K562 (cell line): ENCODE data around the gene SAMD11. TPM values are rescaled to one million over a fixed set of nuclear protein-coding genes. Genes with fewer than 3 reads are reported as not detected.

Experiments
- ATAC-seq: fragments of 200-7000 bp; cut with Tn5 transposase; 3 replicates; pipeline ENCODE4 v1.9.1; 2020; ENCODE audit warnings: moderate library complexity
- BruUV-seq: library from RNA; stranded (reverse); fragments of 400-500 nt; replicated peaks from 2 replicates; lab custom pipeline; 2021; lab: Mats Ljungman, UMichigan
- CTCF ChIA-PET: fragments of 300-600 bp; formaldehyde crosslinking; extraction: SDS; loops from one replicate; lab custom pipeline; 2021; ENCODE audit warnings: low intra/inter-chr PET ratio; lab: Yijun Ruan, JAX
- POLR2A ChIA-PET: fragments of 300-600, 350-650 bp; sonication (Branson Sonifier 250); formaldehyde crosslinking; extraction: SDS; loops from one replicate; lab custom pipeline; 2021; ENCODE audit warnings: antibody characterized with exemption, inconsistent platforms; lab: Yijun Ruan, JAX
- DNase-seq, 4 experiments: peaks; one replicate each; pipeline versions ENCODE4 v3.0.0 to v3.0.0-alpha.2; 2011 to 2018; ENCODE audit warnings: low spot score in 3 of 4, mixed read lengths in 3 of 4; ENCODE audit errors: extremely low read depth in 1 of 4
- FAIRE-seq: peaks from 2 replicates; lab custom pipeline; 2011; peaks lifted over from hg19 to GRCh38; lab: Jason Lieb, UNC
- H2AFZ ChIP-seq: 2 replicates; pipeline ENCODE4 v1.6.0; 2011; ENCODE audit warnings: low read depth, low read length, control low read depth, inconsistent platforms
- H3K27ac ChIP-seq: fragments of 200-600 bp; 3 replicates; pipeline ENCODE4 v1.8.0; 2011; ENCODE audit warnings: low read depth, mild to moderate bottlenecking, control low read depth, inconsistent platforms, low read length, moderate library complexity, mixed read lengths; ENCODE audit errors: extremely low read depth
- H3K27me3 ChIP-seq, 2 experiments: fragments of 300-600 bp in 1 of 2; 2 replicates in 1 of 2; 3 replicates in 1 of 2; pipeline versions ENCODE4 v1.6.0 to v1.8.0; 2011; ENCODE audit warnings: inconsistent platforms in 2 of 2, low read length in 2 of 2, mild to moderate bottlenecking in 1 of 2, mixed read lengths in 1 of 2, moderate library complexity in 1 of 2; ENCODE audit not compliant: control insufficient read depth in 2 of 2, insufficient read depth in 2 of 2
- H3K36me3 ChIP-seq: fragments of 300-600 bp; 3 replicates; pipeline ENCODE4 v1.8.0; 2011; ENCODE audit warnings: mild to moderate bottlenecking, low read length, inconsistent platforms; ENCODE audit not compliant: control insufficient read depth, insufficient read depth
- H3K4me1 ChIP-seq, 2 experiments: fragments of 200-600 bp in 1 of 2; replicated peaks in 1 of 2; 2 replicates in 1 of 2; 3 replicates in 1 of 2; pipeline versions ENCODE4 v1.5.1 to v1.8.0; 2011; ENCODE audit warnings: inconsistent platforms in 2 of 2, low read length in 2 of 2, mild to moderate bottlenecking in 1 of 2, mixed read lengths in 1 of 2, moderate library complexity in 1 of 2; ENCODE audit not compliant: control insufficient read depth in 2 of 2, insufficient read depth in 2 of 2
- H3K4me2 ChIP-seq: 2 replicates; pipeline ENCODE4 v1.6.1; 2011; ENCODE audit warnings: low read length, control low read depth, inconsistent platforms, mixed read lengths; ENCODE audit not compliant: insufficient read depth
- H3K4me3 ChIP-seq: fragments of 200-600 bp; sonication (generic), shearing (Covaris generic); 2 replicates; pipeline ENCODE4 v1.5.1; 2016; ENCODE audit warnings: control low read depth, inconsistent platforms
- H3K79me2 ChIP-seq: fragments of 200-600 bp; 3 replicates; pipeline ENCODE4 v1.8.0; 2011; ENCODE audit warnings: low read length, inconsistent platforms; ENCODE audit not compliant: control insufficient read depth, insufficient read depth
- H3K9ac ChIP-seq, 2 experiments: 2 replicates each; pipeline versions ENCODE4 v1.6.0 to v1.6.1; 2011; ENCODE audit warnings: low read depth in 2 of 2, low read length in 2 of 2, control low read depth in 1 of 2, inconsistent platforms in 1 of 2, mild to moderate bottlenecking in 1 of 2, mixed read lengths in 1 of 2; ENCODE audit not compliant: insufficient read depth in 1 of 2
- H3K9me1 ChIP-seq: one replicate; pipeline ENCODE4 v1.6.0; 2011; ENCODE audit warnings: inconsistent platforms, mild to moderate bottlenecking, low read length, moderate library complexity; ENCODE audit not compliant: control insufficient read depth, insufficient read depth
- H3K9me3 ChIP-seq: replicated peaks from 2 replicates; pipeline ENCODE4 v1.5.1; 2011; ENCODE audit warnings: low read depth, low read length, inconsistent platforms; ENCODE audit not compliant: control insufficient read depth, insufficient read depth
- H4K20me1 ChIP-seq: replicated peaks from 2 replicates; pipeline ENCODE4 v1.6.1; 2011; ENCODE audit warnings: low read length, inconsistent platforms, mixed read lengths; ENCODE audit not compliant: control insufficient read depth, insufficient read depth
- ARID4B ChIP-seq: sonication (generic); formaldehyde crosslinking; IDR thresholded peaks from 2 replicates; pipeline ENCODE4 v1.8.0; 2022; ENCODE audit warnings: mild to moderate bottlenecking, missing genetic modification reagents
- BCL6 ChIP-seq: fragments of 250-450 bp; sonication (Bioruptor Pico); IDR thresholded peaks from 2 replicates; pipeline ENCODE4 v1.4.0; 2020
- CBX1 ChIP-seq: sonication (generic); IDR thresholded peaks from 2 replicates; pipeline ENCODE4 v1.6.1; 2016; ENCODE audit warnings: antibody characterized with exemption, low read depth, mild to moderate bottlenecking
- CHD1 ChIP-seq: fragments of 200-600 bp; sonication (generic); IDR thresholded peaks from one replicate; pipeline ENCODE4 v1.6.1; 2012; ENCODE audit warnings: mild to moderate bottlenecking, moderate library complexity, low read length, inconsistent platforms
- DACH1 ChIP-seq: fragments of 450-650 bp; IDR thresholded peaks from 2 replicates; pipeline ENCODE4 v1.6.1; 2018; ENCODE audit not compliant: partially characterized antibody
- E2F1 ChIP-seq: sonication (generic); formaldehyde crosslinking; IDR thresholded peaks from 2 replicates; pipeline ENCODE4 v1.8.1; 2023; ENCODE audit warnings: mild to moderate bottlenecking, missing genetic modification reagents, moderate library complexity
- ETV1 ChIP-seq: fragments of 450-650 bp; conservative IDR thresholded peaks from 2 replicates; pipeline ENCODE4 v1.6.1; 2016; ENCODE audit warnings: missing genetic modification characterization, control low read depth, low read depth, missing compliant biosample characterization
- FOXA1 ChIP-seq: fragments of 450-650 bp; IDR thresholded peaks from 2 replicates; pipeline ENCODE4 v1.6.1; 2016; ENCODE audit warnings: mild to moderate bottlenecking, borderline replicate concordance
- HIVEP1 ChIP-seq: fragments of 250-450 bp; sonication (Bioruptor Pico); IDR thresholded peaks from 2 replicates; pipeline ENCODE4 v1.4.0; 2020; ENCODE audit warnings: mild to moderate bottlenecking
- KDM5B ChIP-seq: fragments of 200-600 bp; sonication (generic); IDR thresholded peaks from 2 replicates; pipeline ENCODE4 v1.6.1; 2012; ENCODE audit warnings: low read depth, mild to moderate bottlenecking, moderate library complexity, low read length, control low read depth, inconsistent platforms; ENCODE audit not compliant: insufficient replicate concordance
- PURB ChIP-seq: sonication (generic); formaldehyde crosslinking; IDR thresholded peaks from 2 replicates; pipeline ENCODE4 v1.9.0; 2021; ENCODE audit warnings: low read depth, mild to moderate bottlenecking, missing genetic modification reagents
- SAFB2 ChIP-seq: fragments of 200-400 bp; formaldehyde crosslinking; IDR thresholded peaks from 2 replicates; pipeline ENCODE4 v1.6.1; 2018; ENCODE audit warnings: borderline replicate concordance, low read length, low read depth, moderate library complexity; ENCODE audit not compliant: severe bottlenecking
- ZFP91 ChIP-seq: sonication (generic); formaldehyde crosslinking; IDR thresholded peaks from 2 replicates; pipeline ENCODE4 v1.8.0; 2022; ENCODE audit warnings: mild to moderate bottlenecking, missing genetic modification reagents
- ZNF24 ChIP-seq: fragments of 450-650 bp; IDR thresholded peaks from 2 replicates; pipeline ENCODE4 v1.6.1; 2016
- WGBS: fragments of 100-300 bp; shearing (Covaris generic); methylation state at CpG from one replicate; pipeline ENCODE4 v1.1.6; 2016; ENCODE audit warnings: low coverage, mixed read lengths; ENCODE audit not compliant: insufficient coverage; ENCODE audit errors: missing lambda C conversion rate; 5-methylcytosine and 5-hydroxymethylcytosine counted together
- in situ Hi-C: fragments of 300-500 bp; cut with MboI; formaldehyde crosslinking; loops from 4 replicates; pipeline ENCODE4 v1.15.0; 2018; ENCODE audit warnings: inconsistent platforms, mixed read lengths
- intact Hi-C: fragments of 100-400 bp; cut with micrococcal nuclease; formaldehyde crosslinking; loops from 2 replicates; pipeline ENCODE4 v1.14.2; 2022
- polyA plus RNA-seq, 8 experiments: library from polyadenylated mRNA; depleted of rRNA in 4 of 8; stranded (reverse) in 5 of 8; unstranded in 3 of 8; fragments of >200 nt; fragmentation: Nextera tagmentation in 2 of 8; fragmentation: Illumina TruSeq in 1 of 8; extraction: Ambion mirVana in 2 of 8; extraction: Trizol in 1 of 8; gene quantifications; 2 replicates each; pipeline versions ENCODE4 v1.2.1 to v1.2.3, GENCODE V29; 2011 to 2014; ENCODE audit warnings: inconsistent platforms in 1 of 8, missing spikeins in 1 of 8
- total RNA-seq, 7 experiments: library from RNA; depleted of rRNA in 6 of 7; stranded (reverse); fragments of >200 nt in 6 of 7; fragmentation: Illumina TruSeq in 2 of 7; extraction: Trizol in 2 of 7; gene quantifications; 2 replicates each; pipeline versions ENCODE4 v1.2.1 to v1.2.3, GENCODE V29; 2011 to 2021; ENCODE audit warnings: low replicate concordance in 1 of 7

Gene SAMD11
- total and polyA plus RNA-seq, 9 of the 15 experiments (the other 6 are each of a cell fraction or from before 2014, with no cell fraction given): 0.07 to 0.82 (median 0.11) TPM; not detected in 2

GRCh38 chr1:905071-905749 lies 18.5 kb upstream of the SAMD11 start:
- BruUV-seq: TSS peak; percentile 88
- Histone ChIP-seq H3K27ac (peak overlapping the region; percentile 68; the same call in 1 of the 3 replicates), H4K20me1 (no peaks in the 10 kb centered on the region; the same call in 1 of the 2 replicates), H3K27me3 (peaks cover 5 to 8% of the 10 kb centered on the region in 2 experiments; a peak in 1 of 5 replicates), H3K9me1 (no peaks in the 10 kb centered on the region), H3K4me3 (peak overlapping the region; percentile 48), H3K4me1 (peaks cover 12 to 61% of the 10 kb centered on the region in 2 experiments), H3K9me3 (no peaks in the 10 kb centered on the region), H3K4me2 (peak overlapping the region; percentile 35), H3K79me2 (no peaks in the 10 kb centered on the region), H2AFZ (peak overlapping the region; percentile 23; the same call in 1 of the 2 replicates), H3K36me3 (no peaks in the 10 kb centered on the region), H3K9ac (peak overlapping the region; percentile 16 to 91; a peak in 2 of 4 replicates)
- CTCF ChIA-PET: interaction anchor here (0.6 to 1.5 kb wide), 7 partner anchors 15 to 387 kb away, joined by 3 to 12 read pairs (median 5); no protein-coding TSS in a partner anchor
- 62% methylated on average over 42 of the region's 49 CpGs for WGBS
- intact Hi-C loops: loop anchor here (2.0 kb wide), 1 partner anchor 72 kb away; no protein-coding TSS in a partner anchor
- POLR2A ChIA-PET: interaction anchor here (1.0 to 1.5 kb wide), 6 partner anchors 9 to 54 kb away, joined by 3 to 9 read pairs (median 4); partner anchors contain the start of gene NOC2L
- FAIRE-seq (peak; percentile 63), DNase-seq (peak in 1 of 4 experiments; percentile 18), ATAC-seq (no peak)
- in situ Hi-C loops: no loop called here
- TF ChIP-seq ZFP91 (CRISPR knock-in tag) (no peak), SAFB2 (no peak), ARID4B (CRISPR knock-in tag) (peak; percentile 46; the same call in 1 of the 2 replicates), BCL6 (CRISPR knock-in tag) (no peak), KDM5B (peak; percentile 25), HIVEP1 (no peak), CHD1 (no peak), ZNF24 (no peak), FOXA1 (no peak), ETV1 (no peak), DACH1 (no peak), E2F1 (no peak), CBX1 (0 out of 2 replicates have a peak, but pooled peaks have one; percentile 0), PURB (CRISPR knock-in tag) (no peak)
